GM13977 (cell line): ENCODE results near the gene ZNF813.
"Not testable (repeated sequence)": the region's sequence is repeated elsewhere in the genome, so short reads cannot be mapped to it uniquely, and the experiment has no call there.

ENCODE experiments used
- DNase-seq: peaks from one replicate; pipeline ENCODE4 v3.0.0; 2012; ENCODE audit warnings: low spot score
- in situ Hi-C: fragments of 300-500 bp; cut with MboI; formaldehyde crosslinking; loops from one replicate; pipeline ENCODE4 v1.12.0; 2022; ENCODE audit warnings: low sequenced_read_pairs, low pct_unique_long_range_greater_than_20kb, mixed read lengths, inconsistent platforms; ENCODE audit not compliant: unreplicated experiment
- TF ChIP-seq, protein P1 (sequence below): IDR thresholded peaks from 2 replicates; pipeline ENCODE4 v1.5.1; 2012; ENCODE audit warnings: mild to moderate bottlenecking, control low read depth; ENCODE audit not compliant: insufficient read depth; ENCODE audit errors: extremely low read depth, missing control alignments

Gene ZNF813

DNA sequence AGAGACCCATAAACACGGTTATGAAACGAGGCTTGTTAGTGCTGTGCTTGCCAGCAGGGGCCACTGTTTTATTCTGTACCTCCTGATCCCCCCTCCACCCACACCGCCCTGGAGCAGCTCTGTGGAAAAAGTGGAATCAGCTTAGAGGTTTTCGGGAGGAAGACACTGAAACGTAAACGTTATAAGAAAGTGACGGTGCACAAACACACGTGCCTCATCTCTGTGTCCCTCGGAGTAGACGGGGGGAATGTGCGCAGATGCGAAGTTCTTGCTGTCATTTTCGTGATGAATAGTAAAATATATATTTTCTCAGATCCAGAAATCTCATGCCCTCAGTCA is 36.8 kb downstream of the ZNF813 start:
- in situ Hi-C loops, DNase-seq: not testable (repeated sequence)

DNA sequence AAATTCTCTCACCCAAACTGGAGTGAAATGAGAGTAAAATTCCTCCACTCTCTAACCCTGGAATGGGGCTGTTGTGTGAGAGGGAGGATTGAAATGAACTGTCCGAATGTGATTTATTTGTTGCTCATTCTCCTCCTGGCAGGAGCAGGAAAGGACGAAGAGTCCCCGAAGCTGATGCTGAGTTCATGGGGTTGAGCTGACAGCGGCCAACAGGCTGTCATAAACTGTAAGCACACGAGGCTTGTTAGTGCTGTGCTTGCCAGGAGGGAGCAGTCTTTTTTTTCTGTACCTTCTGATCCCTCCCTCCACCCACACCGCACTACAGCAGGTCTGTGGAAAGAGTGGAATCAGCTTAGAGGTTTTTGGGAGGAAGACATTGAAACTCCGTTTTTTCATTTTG is 37.4 kb downstream of the ZNF813 start:
- in situ Hi-C loops: no loop called here
- no peak for DNase-seq
- TF ChIP-seq, protein P1, sequence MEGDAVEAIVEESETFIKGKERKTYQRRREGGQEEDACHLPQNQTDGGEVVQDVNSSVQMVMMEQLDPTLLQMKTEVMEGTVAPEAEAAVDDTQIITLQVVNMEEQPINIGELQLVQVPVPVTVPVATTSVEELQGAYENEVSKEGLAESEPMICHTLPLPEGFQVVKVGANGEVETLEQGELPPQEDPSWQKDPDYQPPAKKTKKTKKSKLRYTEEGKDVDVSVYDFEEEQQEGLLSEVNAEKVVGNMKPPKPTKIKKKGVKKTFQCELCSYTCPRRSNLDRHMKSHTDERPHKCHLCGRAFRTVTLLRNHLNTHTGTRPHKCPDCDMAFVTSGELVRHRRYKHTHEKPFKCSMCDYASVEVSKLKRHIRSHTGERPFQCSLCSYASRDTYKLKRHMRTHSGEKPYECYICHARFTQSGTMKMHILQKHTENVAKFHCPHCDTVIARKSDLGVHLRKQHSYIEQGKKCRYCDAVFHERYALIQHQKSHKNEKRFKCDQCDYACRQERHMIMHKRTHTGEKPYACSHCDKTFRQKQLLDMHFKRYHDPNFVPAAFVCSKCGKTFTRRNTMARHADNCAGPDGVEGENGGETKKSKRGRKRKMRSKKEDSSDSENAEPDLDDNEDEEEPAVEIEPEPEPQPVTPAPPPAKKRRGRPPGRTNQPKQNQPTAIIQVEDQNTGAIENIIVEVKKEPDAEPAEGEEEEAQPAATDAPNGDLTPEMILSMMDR: no peak

DNA sequence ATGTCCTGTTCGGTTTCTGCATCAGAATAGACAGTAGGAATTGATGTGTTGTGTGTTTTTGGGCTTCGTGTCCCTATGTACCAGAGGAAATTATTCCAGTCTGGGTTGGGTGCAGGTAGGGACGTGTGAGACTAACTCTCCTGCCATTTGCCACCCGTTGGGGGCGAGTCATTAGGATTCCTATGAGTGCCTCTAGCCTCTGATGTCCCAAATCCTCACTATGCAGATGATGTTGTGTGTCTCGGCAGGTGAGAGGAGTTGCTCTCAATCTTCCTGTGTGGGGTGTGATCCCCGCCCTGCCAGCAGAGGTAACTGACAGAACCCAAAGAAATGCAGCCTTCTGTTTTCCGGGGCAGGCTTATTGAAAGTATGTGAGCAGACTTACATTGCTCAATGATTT is 39.2 kb downstream of the ZNF813 start:
- DNase-seq: no peak
- in situ Hi-C loops: no loop called here
- TF ChIP-seq, protein P1: no peak

DNA sequence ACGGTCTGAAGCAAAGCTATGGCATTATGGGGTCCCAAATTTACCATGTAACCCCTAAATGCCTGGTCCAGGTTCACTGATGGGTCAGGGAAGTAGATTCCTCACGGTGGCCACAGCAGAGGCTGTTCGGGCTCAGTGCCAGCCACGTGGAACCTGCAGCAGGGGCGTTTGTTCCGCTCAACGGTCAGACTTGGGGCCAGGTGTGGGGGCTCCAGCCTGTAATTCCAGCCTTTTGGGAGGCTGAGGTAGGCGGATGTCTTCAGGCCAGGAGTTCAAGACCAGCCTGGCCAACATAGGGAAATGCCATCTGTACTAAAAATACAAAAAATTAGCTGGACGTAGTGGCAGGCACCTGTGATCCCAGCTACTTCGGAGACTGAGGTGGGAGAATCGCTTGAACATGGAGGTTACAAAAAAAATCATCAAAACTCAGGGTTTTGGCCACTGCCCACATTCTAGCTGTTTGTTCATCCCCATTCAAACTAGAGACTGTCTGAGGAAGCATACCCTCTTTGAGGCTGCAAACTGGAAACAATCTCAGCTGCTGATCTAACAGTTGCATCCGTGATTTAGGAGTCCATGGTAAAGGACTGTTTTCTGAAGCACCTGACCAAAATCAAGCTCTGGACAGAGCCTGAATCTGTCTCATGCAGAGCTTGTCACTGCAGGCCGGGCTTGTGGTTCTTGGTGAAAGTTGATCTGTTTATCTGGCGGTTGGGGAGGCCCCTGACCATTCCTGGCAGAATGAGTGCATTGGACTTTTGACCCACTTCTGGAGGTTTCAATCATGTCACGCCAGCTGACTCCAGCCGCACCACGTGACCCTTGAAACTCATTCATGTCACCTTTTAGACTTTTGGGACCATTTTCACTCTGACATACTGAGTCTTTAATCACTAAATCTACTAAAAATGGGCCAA is 40.2 kb downstream of the ZNF813 start:
- TF ChIP-seq, protein P1: no peak

DNA sequence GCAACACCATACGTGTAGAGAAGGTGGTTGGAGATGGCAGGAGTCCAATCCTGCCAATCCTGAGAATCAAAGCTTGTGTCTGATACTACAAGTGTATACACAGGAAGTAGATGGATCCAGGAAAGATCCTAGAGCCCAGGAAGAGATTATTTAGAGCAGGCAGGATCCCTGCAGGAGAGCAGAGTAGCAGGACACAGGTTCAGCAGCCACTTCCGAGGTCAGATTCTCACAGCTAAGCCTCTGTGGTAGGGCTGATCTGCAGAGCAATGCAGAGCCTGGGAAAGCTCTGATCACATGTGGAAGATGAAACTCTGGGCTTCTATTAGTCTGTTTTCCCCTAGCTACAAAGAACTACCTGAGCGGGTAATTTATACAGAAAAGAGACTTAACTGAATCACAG is 41.9 kb downstream of the ZNF813 start:
- TF ChIP-seq, protein P1: no peak
- DNase-seq: no peak
- in situ Hi-C loops: no loop called here

More for the DNA sequence above, 40.2 kb downstream of the ZNF813 start:
- in situ Hi-C loops: no loop called here
- DNase-seq: no peak

DNA sequence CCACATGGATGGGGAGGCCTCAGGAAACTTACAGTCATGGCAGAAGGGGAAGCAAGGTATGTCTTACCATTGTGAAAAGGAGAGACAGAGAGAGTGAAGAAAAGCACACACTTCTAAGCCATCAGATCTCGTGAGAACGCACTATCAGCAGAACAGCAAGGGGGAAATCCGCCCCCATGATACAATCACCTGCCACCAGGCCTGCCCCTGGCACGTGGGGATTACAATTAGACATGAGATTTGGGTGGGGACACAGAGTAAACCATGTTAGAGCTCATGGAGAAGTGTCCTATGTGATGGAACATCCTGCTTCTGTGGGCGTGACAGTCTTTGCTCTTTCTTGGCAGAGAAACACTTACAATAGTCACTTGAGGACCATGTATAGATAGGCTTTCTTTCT is 42.3 kb downstream of the ZNF813 start:
- TF ChIP-seq, protein P1: no peak
- no peak for DNase-seq
- in situ Hi-C loops: no loop called here

DNA sequence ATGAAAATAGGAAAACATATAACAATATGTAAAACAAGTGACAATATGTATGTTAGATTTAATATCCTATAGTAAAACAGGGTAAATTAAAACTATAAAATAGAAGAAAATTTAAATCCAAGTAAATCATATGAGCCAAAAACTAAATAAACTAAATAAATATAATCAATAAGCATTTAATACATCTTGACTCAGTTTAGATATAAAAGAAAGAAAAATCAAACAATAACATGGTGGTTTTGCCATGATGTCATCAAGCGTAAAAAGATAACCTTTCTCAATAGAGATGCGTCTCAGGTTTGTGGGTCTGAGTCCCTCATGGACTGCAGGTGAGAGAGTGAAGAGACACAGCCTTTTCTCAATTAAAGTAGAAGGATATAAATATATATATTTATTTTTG is 43.8 kb downstream of the ZNF813 start:
- TF ChIP-seq, protein P1: no peak
- in situ Hi-C loops: no loop called here
- no peak for DNase-seq
